ENCODE measurements around the gene MORC1. TPM values are rescaled to one million over a fixed set of nuclear protein-coding genes. Genes with fewer than 3 reads are reported as not detected.

MORC1 gene
- polyA plus RNA-seq, 1 donor from 2014 or later = not detected

- no peaks in the 10 kb centered on the region for H3K9me3 ChIP-seq (ENCODE audit: low read length)
- H3F3A ChIP-seq (ENCODE audit: insufficient read depth, low read length, poor library complexity, severe bottlenecking) = no peaks in the 10 kb centered on the region
- TF ChIP-seq TAF1 (IDR thresholded peaks at IDR 0.05; ENCODE audit: low read depth) (no peak), CTCF (IDR thresholded peaks at IDR 0.05; ENCODE audit: poor library complexity, severe bottlenecking) (no peak), RAD21 (conservative IDR thresholded peaks at IDR 0.05) (no peak), MXI1 (conservative IDR thresholded peaks at IDR 0.05; ENCODE audit: poor library complexity, severe bottlenecking) (no peak), EZH2 (IDR thresholded peaks at IDR 0.05; ENCODE audit: borderline replicate concordance, insufficient read depth, low read length, poor library complexity, severe bottlenecking) (no peak), POLR2AphosphoS5 (IDR thresholded peaks at IDR 0.05) (no peak), SMC3 (conservative IDR thresholded peaks at IDR 0.05; ENCODE audit: poor library complexity) (no peak)
- TF ChIP-seq, protein P1, sequence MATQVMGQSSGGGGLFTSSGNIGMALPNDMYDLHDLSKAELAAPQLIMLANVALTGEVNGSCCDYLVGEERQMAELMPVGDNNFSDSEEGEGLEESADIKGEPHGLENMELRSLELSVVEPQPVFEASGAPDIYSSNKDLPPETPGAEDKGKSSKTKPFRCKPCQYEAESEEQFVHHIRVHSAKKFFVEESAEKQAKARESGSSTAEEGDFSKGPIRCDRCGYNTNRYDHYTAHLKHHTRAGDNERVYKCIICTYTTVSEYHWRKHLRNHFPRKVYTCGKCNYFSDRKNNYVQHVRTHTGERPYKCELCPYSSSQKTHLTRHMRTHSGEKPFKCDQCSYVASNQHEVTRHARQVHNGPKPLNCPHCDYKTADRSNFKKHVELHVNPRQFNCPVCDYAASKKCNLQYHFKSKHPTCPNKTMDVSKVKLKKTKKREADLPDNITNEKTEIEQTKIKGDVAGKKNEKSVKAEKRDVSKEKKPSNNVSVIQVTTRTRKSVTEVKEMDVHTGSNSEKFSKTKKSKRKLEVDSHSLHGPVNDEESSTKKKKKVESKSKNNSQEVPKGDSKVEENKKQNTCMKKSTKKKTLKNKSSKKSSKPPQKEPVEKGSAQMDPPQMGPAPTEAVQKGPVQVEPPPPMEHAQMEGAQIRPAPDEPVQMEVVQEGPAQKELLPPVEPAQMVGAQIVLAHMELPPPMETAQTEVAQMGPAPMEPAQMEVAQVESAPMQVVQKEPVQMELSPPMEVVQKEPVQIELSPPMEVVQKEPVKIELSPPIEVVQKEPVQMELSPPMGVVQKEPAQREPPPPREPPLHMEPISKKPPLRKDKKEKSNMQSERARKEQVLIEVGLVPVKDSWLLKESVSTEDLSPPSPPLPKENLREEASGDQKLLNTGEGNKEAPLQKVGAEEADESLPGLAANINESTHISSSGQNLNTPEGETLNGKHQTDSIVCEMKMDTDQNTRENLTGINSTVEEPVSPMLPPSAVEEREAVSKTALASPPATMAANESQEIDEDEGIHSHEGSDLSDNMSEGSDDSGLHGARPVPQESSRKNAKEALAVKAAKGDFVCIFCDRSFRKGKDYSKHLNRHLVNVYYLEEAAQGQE (IDR thresholded peaks at IDR 0.05; ENCODE audit: borderline replicate concordance) = no peak
- H3K27me3 ChIP-seq (ENCODE audit: insufficient read depth, low read depth, low read length) = no peaks in the 10 kb centered on the region
- no peaks in the 10 kb centered on the region for H3K79me2 ChIP-seq (replicated peaks; ENCODE audit: insufficient read depth, low read length)
- H3K36me3 ChIP-seq (ENCODE audit: insufficient read depth, low read length) = no peaks in the 10 kb centered on the region
- no peak overlapping the region for H3K27ac ChIP-seq (ENCODE audit: low read length)
- H3K4me2 ChIP-seq (ENCODE audit: low read length) = no peak overlapping the region
- no peak overlapping the region for H3K4me3 ChIP-seq (ENCODE audit: low read length)
- no peaks in the 10 kb centered on the region for H4K20me1 ChIP-seq (ENCODE audit: insufficient read depth)
- H3K9me2 ChIP-seq (ENCODE audit: insufficient read depth, low read length) = no peaks in the 10 kb centered on the region
- no peak overlapping the region for H3K9ac ChIP-seq (ENCODE audit: low read length)
- H2AFZ ChIP-seq (ENCODE audit: low read depth, low read length) = no peak overlapping the region
Observed at GRCh38 chr3:109093561-109093960, 24.4 kb downstream of the MORC1 start.

DNA sequence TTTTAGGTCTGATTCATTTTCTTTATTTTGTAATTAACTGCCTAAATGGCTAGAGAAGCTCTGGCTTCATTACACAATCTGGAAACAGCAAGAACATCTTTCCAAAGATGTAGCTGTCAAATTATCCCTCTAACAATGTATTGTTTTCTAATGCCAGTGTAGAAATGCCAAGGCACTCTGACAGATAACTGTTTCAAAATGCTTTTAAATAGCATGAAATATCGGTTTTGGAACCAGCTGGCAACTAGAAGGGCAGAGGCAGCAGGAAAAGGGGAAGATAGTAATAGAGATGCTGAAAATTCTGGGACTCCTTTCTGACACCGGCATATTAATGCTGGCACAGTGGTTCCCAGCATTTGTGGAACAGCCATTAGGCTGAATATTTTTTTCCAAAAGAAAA, 26.1 kb downstream of the MORC1 start:
- H2AFZ ChIP-seq (ENCODE audit: low read depth, low read length) = no peak overlapping the region
- no peak overlapping the region for H3K27ac ChIP-seq (ENCODE audit: low read length)
- no peak overlapping the region for H3K4me2 ChIP-seq (ENCODE audit: low read length)
- no peaks in the 10 kb centered on the region for H3F3A ChIP-seq (ENCODE audit: insufficient read depth, low read length, poor library complexity, severe bottlenecking)
- no peaks in the 10 kb centered on the region for H3K9me3 ChIP-seq (ENCODE audit: low read length)
- H3K4me3 ChIP-seq (ENCODE audit: low read length) = no peak overlapping the region
- no peaks in the 10 kb centered on the region for H3K27me3 ChIP-seq (ENCODE audit: insufficient read depth, low read depth, low read length)
- no peaks in the 10 kb centered on the region for H3K36me3 ChIP-seq (ENCODE audit: insufficient read depth, low read length)
- no peaks in the 10 kb centered on the region for H4K20me1 ChIP-seq (ENCODE audit: insufficient read depth)
- no peak overlapping the region for H3K9ac ChIP-seq (ENCODE audit: low read length)
- TF ChIP-seq TAF1 (IDR thresholded peaks at IDR 0.05; ENCODE audit: low read depth) = no peak
- no peaks in the 10 kb centered on the region for H3K9me2 ChIP-seq (ENCODE audit: insufficient read depth, low read length)
- H3K79me2 ChIP-seq (replicated peaks; ENCODE audit: insufficient read depth, low read length) = no peaks in the 10 kb centered on the region

DNA sequence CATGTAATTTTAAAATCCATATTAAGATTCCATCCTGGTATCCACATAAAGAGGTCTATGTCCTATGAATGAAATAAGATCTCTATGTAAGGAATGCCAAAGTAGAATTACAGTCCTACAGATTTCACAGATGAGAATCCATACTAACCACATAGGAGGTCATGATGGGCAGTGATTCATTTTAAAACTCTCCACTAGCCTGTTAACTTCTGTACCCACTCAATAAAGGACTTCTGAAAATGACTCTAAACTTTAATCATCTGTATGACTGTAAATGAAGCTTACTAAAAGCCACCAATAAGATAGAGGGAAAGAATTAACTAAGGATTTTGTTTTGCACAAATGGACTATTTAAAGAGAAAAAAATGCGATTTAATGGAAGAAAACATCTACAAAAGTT, 28.7 kb downstream of the MORC1 start:
- no peak for TF ChIP-seq MXI1 (conservative IDR thresholded peaks at IDR 0.05; ENCODE audit: poor library complexity, severe bottlenecking)
- TF ChIP-seq, protein P1 (IDR thresholded peaks at IDR 0.05; ENCODE audit: borderline replicate concordance) = no peak
- no peak for TF ChIP-seq SMC3 (conservative IDR thresholded peaks at IDR 0.05; ENCODE audit: poor library complexity)
- TF ChIP-seq RAD21 (conservative IDR thresholded peaks at IDR 0.05) = no peak
- no peak for TF ChIP-seq CTCF (IDR thresholded peaks at IDR 0.05; ENCODE audit: poor library complexity, severe bottlenecking)
- no peak for TF ChIP-seq EP300 (conservative IDR thresholded peaks at IDR 0.05; ENCODE audit: poor library complexity, severe bottlenecking)
- no peak for TF ChIP-seq TAF1 (IDR thresholded peaks at IDR 0.05; ENCODE audit: low read depth)
- TF ChIP-seq POLR2AphosphoS5 (IDR thresholded peaks at IDR 0.05) = no peak
- TF ChIP-seq EZH2 (IDR thresholded peaks at IDR 0.05; ENCODE audit: borderline replicate concordance, insufficient read depth, low read length, poor library complexity, severe bottlenecking) = no peak
- H3K79me2 ChIP-seq (replicated peaks; ENCODE audit: insufficient read depth, low read length) = no peaks in the 10 kb centered on the region

More for the DNA sequence above, 28.7 kb downstream of the MORC1 start:
- H3K9ac ChIP-seq (ENCODE audit: low read length) = no peak overlapping the region
- no peak overlapping the region for H3K4me2 ChIP-seq (ENCODE audit: low read length)
- no peak overlapping the region for H2AFZ ChIP-seq (ENCODE audit: low read depth, low read length)
- no peak overlapping the region for H3K27ac ChIP-seq (ENCODE audit: low read length)
- H3F3A ChIP-seq (ENCODE audit: insufficient read depth, low read length, poor library complexity, severe bottlenecking) = no peaks in the 10 kb centered on the region
- H4K20me1 ChIP-seq (ENCODE audit: insufficient read depth) = no peaks in the 10 kb centered on the region
- H3K9me2 ChIP-seq (ENCODE audit: insufficient read depth, low read length) = no peaks in the 10 kb centered on the region
- H3K27me3 ChIP-seq (ENCODE audit: insufficient read depth, low read depth, low read length) = no peaks in the 10 kb centered on the region
- H3K36me3 ChIP-seq (ENCODE audit: insufficient read depth, low read length) = no peaks in the 10 kb centered on the region
- H3K9me3 ChIP-seq (ENCODE audit: low read length) = no peaks in the 10 kb centered on the region
- no peak overlapping the region for H3K4me3 ChIP-seq (ENCODE audit: low read length)
